ENCODE measurements around the gene FKBP2.

- TF ChIP-seq EZH2 (IDR thresholded peaks at IDR 0.05), result no peak
- TF ChIP-seq POLR2AphosphoS5 (IDR thresholded peaks at IDR 0.05; ENCODE audit: borderline replicate concordance, low read depth, low read length), result no peak; the same call in 1 of the 2 replicates
Observed at GRCh38 chr11:64207256-64208085, 33.4 kb upstream of the FKBP2 start.

All from SK-N-MC (cell line).